Measurements from ENCODE around the gene ZNF101.
A peak's percentile ranks its signal among the peaks of the same experiment; 100 is the strongest.

ZNF101 gene

DNA sequence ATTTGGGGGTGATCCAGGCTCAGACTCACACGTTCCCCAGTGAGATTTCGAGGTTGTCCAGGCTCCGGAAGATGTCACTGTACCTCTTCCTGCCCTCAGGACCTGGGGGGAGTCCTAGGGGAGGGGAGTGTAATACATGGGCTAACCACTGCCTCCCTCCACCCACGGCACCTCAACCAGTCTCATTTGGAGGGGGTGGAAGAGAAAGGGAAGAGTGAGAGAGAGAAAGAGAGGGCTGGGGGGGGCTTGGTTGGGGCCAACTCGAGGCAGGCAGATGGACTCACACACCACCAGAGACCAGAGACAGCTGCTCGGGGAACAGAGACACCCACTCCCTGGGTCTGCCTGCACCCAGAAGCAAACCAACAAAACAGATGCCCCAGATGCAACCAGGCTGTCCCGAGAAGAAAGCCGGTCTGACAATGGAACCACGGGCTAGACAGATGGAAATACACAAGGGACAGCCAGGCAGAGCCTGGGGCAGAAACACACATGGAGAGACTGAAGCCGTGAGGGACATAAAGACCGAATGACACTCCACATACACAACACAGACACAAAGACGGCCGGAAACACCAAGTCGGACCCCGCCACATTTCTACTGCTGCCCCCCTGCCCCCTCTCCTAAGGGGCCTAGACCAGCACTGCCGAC lies 26.0 kb upstream of the ZNF101 start:
- DNase-seq (ENCODE audit: low read depth) = peak; percentile 37

DNA sequence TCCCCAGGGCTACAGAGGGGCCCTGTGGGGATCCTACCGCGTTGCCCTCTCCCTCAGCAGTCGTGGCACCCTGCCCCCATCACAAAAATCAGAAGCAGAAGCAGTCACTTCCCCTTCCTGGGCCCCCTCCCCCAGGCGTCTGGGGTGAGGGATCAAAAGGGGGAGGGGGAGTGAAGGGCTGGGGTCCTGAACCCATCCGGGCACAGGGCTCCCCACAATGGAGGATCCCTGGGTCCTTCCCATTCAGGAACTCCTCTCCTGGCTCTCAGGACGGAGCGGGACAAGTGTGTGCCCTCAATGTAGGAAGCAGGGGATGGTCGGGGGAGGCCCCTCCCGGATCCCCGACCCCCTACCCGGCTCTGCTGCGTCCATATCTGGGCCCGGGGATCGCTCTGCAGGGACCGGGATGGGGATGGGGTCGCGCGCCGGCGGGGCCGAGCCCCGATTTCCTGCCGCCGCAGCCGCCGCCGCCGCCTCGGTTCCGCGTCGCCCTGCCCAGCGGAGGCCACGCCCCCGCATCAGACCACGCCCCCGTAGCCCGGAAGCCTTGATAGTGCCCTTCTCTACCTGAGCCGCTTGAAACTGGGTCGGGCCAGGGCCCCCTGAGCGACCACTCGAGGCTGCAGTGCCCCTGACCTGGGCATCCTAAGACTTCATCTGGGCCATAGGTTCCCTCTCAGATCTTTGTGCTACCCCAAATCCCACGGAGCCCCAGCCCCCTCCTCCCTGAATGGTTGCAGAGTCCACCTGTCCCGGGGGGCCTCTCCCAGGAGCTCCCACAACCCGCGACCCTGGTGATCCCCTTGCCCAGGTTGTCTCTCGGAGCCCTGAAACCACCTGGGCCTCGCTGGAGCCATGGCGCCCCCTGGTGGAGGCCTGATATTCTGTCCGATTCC lies 25.2 kb upstream of the ZNF101 start, which contains the start of gene GMIP:
Gene GMIP, minus strand, starts transcription at position 500 of the 896 bp plus-strand sequence. Its CDS starts 128 bp downstream, at position 372.
- peak; percentile 63 for DNase-seq (ENCODE audit: low read depth)

DNA sequence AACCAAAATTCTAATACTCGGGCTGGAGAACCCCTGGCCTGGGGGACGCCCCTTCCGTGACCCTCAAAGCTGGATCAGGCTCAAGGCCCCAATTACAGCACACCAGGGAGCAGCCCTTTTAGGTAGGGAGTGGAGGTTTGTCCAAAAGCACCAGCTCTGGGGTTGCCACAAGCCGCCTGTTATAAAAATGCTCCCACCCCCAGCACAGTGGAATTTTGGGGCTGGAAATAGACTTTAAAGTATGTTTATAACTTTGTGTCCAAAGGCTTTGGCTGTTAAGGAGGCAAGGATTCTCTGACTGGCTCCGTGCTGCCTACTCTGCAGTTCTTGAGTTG lies 24.6 kb upstream of the ZNF101 start:
- DNase-seq (ENCODE audit: low read depth) = no peak

DNA sequence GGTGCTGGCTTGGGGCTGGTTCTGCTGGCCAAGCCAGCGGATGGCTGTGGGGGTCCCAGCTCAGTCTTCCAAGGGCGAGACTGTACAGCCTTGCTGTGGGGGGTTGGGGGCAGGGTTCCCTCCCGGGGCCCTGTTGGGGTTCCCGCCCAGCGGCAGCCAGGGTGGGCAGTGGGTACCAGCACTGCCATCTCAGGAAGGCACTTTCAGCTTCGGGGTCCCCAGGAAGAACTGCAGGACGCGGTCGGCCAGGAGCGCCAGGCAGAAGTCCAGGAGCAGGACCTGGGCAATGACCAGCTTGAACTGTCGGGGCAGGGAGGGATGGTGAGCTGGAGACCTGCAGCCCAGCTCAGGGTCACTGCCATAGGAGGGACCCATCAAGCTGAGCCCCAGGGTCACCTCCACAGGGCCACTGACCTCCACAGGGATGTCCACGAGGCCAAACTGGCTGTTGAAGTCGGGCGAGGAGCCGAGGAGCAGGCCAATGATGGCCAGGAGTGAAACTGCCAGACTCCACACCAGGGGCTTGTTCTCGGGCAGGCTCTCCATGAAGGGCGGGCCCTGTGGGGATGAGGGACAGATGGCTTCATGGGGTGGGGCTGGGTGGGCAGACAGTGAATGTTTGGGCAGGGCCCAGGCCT lies 23.3 kb upstream of the ZNF101 start:
- DNase-seq (ENCODE audit: low read depth) = no peak

DNA sequence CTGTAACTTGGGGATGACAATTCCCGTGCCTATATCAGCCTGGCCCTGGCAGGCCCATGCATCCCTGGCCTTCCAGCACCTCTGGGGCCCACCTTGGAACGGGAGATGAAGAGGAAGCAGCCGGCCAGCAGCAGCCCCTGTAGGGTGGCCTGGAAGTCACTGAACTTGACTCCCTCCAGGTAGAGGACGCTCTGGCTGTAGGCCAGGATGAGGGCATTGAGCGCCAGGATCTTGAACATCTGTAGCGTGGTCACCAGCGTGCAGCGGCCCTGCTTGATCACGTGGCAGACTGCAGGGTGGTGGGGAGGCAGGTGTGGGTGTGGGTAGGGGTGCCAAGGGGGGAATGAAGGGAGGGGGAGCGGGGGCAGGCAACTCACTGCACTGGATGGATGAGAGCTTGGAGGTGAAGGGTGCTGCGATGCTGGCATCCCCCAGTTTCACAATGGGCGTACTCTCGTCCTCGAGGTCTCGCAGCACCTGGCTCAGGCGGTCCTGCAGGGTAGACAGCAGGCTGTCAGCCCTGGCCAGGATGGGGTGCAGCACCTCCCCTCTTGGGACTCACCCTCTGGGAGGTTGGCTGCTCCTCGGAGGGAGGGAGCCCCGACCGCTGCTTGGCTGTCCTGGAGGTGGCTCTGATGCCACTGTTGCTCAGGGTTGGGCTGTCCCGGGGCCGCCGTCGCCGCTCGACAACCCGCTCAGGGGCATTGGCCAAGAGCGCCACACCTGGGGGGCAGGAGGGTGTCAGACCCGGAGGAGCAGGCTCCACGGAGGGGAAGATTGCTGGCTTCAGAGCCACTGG lies 21.4 kb upstream of the ZNF101 start:
- no peak for DNase-seq (ENCODE audit: low read depth)

DNA sequence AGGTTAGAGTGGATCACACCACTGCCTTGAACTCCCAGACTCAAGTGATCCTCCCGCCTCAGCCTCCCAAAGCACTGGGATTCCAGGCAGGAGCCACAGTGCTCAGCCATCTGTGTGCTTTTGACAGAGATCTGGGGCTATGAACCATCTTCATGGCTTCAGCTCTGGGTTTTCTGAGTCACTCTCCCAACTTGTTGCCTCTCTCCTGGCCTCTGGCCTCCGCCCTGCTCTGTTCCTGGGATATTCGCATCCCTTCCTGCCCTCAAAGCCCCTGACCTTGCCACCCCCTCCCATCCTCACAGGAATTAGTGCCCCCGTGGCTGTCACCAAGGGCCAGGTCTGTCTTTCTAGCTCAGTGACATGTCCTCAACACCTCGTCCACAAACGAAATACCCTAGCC lies 19.5 kb upstream of the ZNF101 start:
- DNase-seq (ENCODE audit: low read depth) = no peak

DNA sequence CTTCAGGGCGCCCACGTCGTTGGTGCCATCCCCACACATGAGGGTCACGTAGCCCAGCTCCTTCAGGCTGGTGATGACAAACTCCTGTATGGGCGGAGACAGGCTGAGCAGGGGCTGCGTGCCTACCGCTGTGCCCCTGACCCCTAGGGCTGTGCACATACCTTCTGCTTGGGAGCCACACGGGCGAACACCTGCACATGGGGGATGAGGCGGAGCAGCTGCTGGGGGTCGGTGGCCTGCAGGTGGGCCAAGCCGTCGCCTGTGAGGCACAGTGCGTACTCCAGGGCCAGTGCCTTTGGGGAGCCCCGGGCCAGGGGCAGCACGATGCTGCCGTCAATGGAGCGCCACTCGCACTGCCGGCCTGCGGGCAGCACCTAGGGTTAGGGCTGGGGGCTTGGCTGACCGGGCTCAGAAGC lies 19.1 kb upstream of the ZNF101 start:
- no peak for DNase-seq (ENCODE audit: low read depth)

DNA sequence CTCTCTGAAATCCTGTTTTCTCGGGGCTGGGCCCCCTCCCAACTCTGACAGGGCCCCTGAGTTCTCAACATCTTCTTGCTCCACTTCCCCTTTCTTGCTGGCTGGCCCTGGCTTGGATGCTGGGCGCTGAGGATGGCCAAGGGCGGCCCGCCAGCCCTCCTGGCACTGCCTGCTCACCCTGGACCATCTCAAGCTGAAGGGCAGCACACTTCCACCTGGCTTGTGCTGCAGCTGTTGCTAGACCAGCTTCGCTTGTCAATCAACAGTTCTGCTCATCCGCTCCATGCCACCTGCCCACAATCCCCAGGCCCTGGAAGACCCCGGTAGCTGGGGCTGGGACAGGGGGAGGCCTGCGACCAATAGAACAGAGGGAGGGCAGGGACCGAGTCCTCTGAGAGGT lies 18.3 kb upstream of the ZNF101 start:
- no peak for DNase-seq (ENCODE audit: low read depth)

DNA sequence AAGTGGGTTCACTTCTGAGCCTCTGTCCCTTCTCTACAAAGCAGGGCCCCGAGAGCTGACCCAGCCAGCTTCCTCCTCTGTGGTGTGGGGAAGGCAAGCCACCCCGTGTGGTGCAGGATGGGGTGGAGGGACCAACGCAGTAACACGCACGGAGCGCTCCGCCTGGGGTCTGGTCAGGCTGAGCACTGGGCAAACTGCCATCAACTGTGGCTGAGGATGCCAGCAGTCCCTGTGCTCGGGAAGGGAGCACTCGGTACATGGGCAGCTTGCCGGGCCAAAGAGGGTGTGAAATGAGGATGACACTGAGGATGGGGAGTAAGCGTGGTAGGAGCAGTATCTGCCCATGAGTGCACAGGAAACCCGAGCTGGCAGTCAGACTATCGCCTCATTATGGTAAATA lies 17.6 kb upstream of the ZNF101 start:
- DNase-seq (ENCODE audit: low read depth) = no peak

DNA sequence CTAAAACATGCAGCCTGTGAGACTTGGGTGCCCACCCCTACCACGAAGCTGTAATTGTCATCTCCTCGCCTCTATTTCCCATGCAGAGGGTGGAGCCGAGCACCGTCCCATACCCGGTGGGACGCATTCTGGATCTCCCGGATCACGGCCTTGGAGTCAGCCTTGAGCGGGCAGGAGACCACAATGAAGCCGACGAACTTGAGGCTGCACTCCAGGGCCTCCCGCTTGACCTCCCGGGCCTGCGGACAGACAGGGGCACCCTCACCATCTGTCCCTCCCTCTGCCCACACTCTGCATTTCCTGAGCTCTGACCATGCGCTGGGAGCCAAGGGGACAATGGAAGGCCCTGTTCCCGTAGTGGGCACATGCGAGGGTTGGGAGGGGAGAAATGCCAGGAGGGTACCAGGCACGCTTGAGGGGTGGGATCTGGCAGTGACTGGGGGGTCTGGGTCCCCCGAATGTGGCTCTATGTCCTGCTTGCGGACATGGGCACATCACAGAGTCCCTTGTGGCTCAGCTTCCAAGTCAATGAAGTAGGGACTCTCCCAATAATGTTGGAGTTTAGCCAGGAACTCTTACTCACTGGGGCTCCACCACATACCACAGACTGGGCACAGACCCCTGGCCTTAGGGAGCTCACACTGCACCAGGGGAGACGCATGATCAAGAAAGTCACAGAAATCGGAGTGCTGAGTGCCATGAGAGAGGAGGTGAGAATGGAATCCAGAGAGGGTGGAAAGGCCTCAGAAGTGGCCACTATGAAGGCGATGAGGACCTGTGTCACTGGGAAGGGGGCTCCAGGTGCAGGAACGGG lies 15.9 kb upstream of the ZNF101 start:
- peak; percentile 24 for DNase-seq (ENCODE audit: low read depth)

DNA sequence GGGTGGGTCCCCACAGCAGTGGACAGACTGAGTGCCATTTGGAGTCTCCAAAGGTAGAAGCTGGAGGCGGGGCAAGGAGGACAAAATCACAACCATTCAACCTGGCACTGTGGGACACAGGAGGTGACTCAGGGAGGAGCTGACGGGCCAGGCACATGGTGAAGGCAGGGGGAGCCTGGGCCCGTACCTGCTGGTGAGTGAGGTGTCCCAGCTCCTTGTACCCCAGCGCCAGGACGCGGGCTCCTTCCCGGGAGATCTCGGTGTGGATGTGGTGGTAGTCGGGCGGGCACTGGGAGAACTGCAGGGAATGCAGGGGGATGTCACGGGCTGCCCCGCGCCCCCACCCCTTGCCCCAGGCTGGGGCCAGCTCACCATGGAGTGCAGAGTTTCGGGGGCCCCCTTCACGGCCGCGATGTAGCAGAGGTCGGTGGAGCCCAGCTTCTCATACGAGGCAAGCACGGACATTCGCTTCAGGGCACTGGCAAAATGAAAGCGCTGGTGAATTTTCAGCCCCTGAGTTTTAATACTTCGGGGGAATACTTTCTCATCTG lies 15.0 kb upstream of the ZNF101 start:
- no peak for DNase-seq (ENCODE audit: low read depth)

DNA sequence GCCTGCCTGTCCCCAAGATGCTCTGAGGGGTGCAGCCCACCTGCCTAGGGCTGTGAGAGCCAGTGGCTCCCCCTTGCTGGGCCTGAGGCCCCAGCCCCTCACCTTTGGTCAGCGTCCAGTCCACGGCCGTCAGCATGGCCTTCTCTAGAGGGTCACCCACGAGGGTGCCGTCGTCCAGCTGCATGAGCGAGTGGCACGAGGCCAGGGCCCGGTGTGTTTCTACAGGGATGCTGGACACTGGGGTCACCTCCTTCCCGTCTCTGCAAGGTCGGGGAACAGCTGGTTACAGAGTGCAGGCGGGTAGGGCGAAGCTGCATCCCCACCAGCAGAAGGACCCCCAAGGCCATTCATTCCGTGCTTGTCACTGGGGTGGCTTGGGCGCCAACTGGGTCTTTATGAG lies 14.2 kb upstream of the ZNF101 start:
- no peak for DNase-seq (ENCODE audit: low read depth)

DNA sequence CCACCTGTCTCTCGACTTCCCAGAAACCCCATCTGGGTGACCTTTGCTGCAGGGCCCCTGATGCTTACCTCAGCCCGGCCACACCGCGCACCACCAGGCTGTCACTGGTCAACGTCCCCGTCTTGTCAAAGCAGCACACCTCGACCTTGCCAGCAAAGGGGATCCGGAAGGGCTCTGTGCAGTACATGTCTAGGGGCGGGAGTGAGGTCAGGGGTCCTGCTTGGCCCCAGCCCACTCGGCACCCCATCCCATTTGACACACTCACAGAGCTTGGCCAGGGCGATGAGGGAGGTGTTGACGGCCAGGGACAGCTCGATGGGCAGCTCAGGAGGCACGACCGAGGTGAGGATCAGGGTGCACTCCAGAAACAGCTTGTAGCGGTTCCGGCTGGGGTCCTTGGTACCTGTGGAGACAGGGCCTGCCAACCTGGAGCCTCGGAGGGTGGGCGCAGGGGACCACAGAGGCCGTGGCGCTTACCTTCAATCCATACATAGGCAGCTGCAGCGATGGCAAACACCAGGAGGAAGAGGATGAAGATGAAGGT lies 13.5 kb upstream of the ZNF101 start:
- no peak for DNase-seq (ENCODE audit: low read depth)

DNA sequence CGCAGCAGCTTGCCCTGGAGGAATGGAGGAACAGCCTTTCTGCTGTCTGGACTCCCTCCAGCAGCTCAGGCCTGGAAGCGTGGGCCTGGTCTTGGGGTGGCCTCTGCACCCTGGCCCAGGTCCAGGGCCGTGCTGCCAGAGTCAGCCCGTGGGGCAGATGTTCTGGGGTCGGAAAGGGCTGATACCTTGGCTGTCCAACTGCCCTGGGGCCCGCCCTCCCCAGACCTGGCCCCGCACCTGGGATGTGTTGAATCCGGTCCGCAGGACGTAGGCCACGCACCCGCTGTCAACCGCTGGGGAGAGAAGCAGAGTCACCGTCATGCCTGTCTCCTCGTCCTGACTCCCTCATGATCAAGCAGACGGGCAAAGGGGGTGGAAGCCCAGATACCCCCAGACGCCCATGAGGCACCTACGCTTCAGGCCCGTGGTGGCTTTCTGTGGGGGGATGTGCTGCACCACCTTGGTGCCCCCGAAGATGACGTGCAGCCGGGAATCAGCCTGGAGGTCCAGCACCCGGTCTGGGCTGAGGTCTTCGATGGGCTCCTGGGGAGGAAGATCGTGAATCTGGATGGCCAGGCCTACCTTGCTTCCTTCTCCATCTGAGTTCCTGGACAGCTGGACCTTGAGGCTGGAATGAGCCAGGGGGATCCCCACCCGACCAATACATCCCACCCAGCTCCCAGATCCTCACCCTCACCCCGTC lies 12.8 kb upstream of the ZNF101 start:
- no peak for DNase-seq (ENCODE audit: low read depth)

DNA sequence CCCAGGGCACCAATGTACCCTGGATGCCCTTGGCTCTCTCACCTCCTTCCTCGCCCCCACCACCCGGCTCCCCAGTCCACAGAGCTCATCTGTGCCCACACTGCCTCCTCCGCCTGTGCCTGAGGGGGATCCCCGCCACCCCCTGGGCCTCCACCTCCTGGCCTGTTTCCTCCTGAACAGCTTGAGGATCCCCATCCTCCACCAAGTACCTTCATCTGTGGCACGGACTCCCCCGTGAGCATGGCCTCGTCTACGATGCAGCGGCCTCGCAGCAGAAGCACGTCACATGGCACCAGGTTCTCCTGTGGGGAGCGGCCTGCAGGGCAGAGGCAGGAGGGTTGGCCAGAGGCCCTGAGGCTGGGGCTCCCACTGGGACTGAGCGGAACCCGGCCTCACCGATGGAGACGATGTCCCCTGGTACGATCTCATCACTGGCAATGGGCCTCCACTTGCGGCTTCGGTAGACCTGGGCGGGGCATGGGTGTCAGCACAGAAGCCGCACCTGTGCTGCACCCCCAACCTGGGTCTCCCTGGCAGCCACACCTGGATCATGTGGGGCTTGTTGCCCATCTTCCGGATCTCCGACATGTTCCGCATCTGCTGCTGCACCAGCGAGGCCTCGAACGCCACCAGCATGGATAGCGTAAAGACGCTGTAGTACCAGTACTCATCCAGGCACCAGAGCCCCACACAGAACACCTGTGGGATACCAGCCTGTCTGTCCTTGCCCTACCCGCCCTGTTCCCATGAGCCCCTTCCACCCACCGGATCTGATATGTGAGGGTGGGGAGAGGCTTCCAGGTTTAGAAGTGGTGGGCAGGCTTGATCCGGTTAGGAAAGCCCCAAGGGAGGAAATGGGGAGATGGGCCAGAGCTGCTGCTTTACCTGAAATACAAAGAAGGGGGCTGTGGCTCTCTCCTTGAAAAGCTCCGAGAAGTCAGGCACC lies 11.9 kb upstream of the ZNF101 start:
- no peak for DNase-seq (ENCODE audit: low read depth)

DNA sequence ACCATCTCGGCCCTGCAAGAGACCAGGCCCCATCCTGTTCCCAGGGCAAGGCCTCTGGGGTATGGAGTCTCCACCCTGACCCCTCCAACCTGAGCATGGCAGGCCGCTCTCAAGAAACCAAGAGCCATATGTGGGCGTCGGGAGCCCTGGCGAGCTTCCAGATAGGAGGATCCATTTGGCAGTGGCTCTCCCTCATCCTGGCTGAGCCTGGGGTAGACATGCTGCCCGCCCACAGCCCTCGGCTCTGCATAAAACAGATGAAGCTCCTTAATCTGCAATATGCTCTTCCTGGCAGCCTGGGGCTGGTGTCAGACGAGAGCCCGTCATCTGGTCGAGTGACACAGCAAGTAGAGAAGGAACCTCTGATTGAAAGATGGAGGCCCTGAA lies 11.2 kb upstream of the ZNF101 start:
- no peak for DNase-seq (ENCODE audit: low read depth)

DNA sequence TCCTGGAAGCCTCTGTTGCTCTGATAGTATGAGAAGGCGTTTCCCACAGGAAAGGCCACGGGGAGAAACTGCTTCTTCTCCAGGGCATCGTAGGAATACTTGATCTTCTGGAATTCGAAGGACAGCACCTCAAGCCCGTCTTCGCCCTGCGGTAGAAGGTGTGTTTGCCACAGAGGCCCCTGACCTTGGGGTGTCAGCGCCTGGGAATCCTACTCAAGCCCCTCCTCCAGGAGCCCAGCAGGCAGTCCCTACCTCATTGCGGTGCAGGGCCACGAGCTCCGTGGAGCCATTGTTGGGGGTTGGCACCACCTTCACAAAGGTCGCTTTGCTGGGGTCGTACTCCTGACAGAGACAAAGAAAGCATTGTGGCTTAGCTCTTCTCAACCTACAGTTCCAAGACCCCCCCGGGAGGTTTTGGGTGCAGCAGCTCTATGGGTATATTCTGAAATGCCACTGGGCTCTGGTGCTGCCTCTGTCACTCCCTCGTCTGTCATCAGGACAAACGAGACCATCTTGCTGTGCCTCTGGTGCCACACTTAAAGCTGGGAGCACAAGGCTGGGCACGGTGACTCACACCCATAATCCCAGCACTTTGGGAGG lies 8.9 kb upstream of the ZNF101 start:
- DNase-seq (ENCODE audit: low read depth) = no peak

DNA sequence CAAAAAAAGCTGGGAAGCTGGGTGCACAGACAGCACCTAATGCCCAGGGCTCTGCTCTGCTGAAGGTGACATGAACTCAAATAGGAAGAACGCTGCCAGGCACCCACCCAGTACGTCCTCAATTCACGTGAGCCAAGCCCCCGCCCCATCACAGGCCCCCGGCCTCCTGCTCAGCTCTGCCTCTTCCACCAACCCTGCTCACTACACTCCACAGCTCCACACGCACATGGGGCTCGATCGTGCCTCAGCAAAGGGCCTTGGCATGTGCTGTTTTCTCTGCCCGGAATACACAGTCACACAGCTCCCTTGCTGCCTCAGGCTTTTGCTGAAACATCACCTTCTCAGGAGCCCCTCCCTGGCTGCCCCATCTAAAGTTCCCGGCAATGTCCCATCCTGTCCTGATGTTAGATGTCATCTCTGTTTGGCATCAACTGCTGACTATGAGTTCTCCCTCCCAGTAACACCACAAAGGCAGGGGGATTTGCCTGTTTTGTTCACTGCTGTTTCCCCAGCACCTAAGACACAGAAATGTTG lies 7.4 kb upstream of the ZNF101 start:
- DNase-seq (ENCODE audit: low read depth) = no peak
